HL-60 (cell line): ENCODE data around the gene SMG6.

Experiments
- POLR2AphosphoS5 ChIP-seq: IDR thresholded peaks from 2 replicates; pipeline ENCODE4 v1.6.1; 2012; ENCODE audit warnings: low read depth
- TF ChIP-seq, protein P1 (sequence below): IDR thresholded peaks from one replicate; pipeline ENCODE4 v1.5.1; 2011; ENCODE audit warnings: low read length, control low read depth, inconsistent platforms; ENCODE audit not compliant: insufficient read depth

DNA sequence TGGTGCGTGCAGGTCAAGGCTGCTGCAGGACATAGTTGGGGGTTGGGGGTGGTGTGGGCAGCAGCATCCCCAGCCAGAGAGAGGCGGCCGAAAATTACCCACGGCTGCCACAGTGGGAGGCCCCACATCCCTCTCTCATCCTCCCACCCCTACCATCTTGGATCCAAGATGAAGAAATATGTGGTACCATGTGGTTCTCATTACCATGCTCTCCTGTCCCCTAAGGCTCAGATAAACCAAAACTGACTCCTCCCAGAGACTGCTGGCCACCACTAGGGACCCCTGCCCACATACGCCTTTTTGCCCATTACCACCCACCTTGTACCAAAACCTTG lies 128.3 kb downstream of the SMG6 start:
- TF ChIP-seq, protein P1, sequence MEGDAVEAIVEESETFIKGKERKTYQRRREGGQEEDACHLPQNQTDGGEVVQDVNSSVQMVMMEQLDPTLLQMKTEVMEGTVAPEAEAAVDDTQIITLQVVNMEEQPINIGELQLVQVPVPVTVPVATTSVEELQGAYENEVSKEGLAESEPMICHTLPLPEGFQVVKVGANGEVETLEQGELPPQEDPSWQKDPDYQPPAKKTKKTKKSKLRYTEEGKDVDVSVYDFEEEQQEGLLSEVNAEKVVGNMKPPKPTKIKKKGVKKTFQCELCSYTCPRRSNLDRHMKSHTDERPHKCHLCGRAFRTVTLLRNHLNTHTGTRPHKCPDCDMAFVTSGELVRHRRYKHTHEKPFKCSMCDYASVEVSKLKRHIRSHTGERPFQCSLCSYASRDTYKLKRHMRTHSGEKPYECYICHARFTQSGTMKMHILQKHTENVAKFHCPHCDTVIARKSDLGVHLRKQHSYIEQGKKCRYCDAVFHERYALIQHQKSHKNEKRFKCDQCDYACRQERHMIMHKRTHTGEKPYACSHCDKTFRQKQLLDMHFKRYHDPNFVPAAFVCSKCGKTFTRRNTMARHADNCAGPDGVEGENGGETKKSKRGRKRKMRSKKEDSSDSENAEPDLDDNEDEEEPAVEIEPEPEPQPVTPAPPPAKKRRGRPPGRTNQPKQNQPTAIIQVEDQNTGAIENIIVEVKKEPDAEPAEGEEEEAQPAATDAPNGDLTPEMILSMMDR, result no peak
- TF ChIP-seq POLR2AphosphoS5, result no peak
